NCI-H524 (cell line): ENCODE measurements around the gene TAF1.
A peak's percentile ranks its signal among the peaks of the same experiment; 100 is the strongest.
"Not testable (repeated sequence)": the region's sequence is repeated elsewhere in the genome, so short reads cannot be mapped to it uniquely, and the experiment has no call there.

Experiments
- DNase-seq, 2 experiments: peaks; one replicate each; lab custom pipeline; 2025; lab: John Stamatoyannopoulos, UW

Gene TAF1

GRCh38 chrX:71502080-71502479, 135.9 kb downstream of the TAF1 start:
- not testable (repeated sequence) for DNase-seq

GRCh38 chrX:71504346-71504745, 138.2 kb downstream of the TAF1 start:
- no peak for DNase-seq

GRCh38 chrX:71509289-71509688, 143.1 kb downstream of the TAF1 start:
- no peak for DNase-seq

GRCh38 chrX:71510161-71510560, 144.0 kb downstream of the TAF1 start:
- no peak for DNase-seq

- DNase-seq: not testable (repeated sequence)
Measured at GRCh38 chrX:71513731-71514130, 147.6 kb downstream of the TAF1 start.

- DNase-seq: peak; percentile 17 to 71
Measured at GRCh38 chrX:71514367-71515037, 148.3 kb downstream of the TAF1 start.

GRCh38 chrX:71515038-71515396, 148.9 kb downstream of the TAF1 start:
- no peak for DNase-seq
